Tibial artery (tissue), 4 donors: ENCODE results near the gene GLP1R.

Experiments used
- DNase-seq, 2 donors: peaks; one replicate each; pipeline ENCODE4 v3.0.0-alpha.2; 2019
- H3K27ac ChIP-seq, 2 donors: fragments of 200-600 bp; sonication (generic) in 1 of 2; 1 replicate in 1 of 2; 2 replicates in 1 of 2; pipeline ENCODE4 v1.5.1; 2018 to 2019; ENCODE audit warnings: mild to moderate bottlenecking in 1 of 2
- H3K27me3 ChIP-seq, 2 donors: fragments of 200-600 bp; sonication (generic) in 1 of 2; one replicate each; pipeline versions ENCODE4 v1.5.1 to v1.6.0; 2016 to 2019
- H3K36me3 ChIP-seq, 3 donors: fragments of 200-600 bp; sonication (generic) in 2 of 3; one replicate each; pipeline ENCODE4 v1.5.1; 2016 to 2019; ENCODE audit warnings: mild to moderate bottlenecking in 2 of 3
- H3K4me1 ChIP-seq, 4 donors: fragments of 200-600 bp; sonication (generic) in 2 of 4; 1 replicate in 3 of 4; 2 replicates in 1 of 4; pipeline ENCODE4 v1.5.1; 2016 to 2019
- H3K4me3 ChIP-seq, 2 donors: fragments of 200-600 bp; sonication (generic) in 1 of 2; 1 replicate in 1 of 2; 2 replicates in 1 of 2; pipeline ENCODE4 v1.5.1; 2018 to 2019; ENCODE audit warnings: mild to moderate bottlenecking in 2 of 2
- H3K9me3 ChIP-seq, 3 donors: fragments of 200-600 bp; sonication (generic) in 1 of 3; one replicate each; pipeline ENCODE4 v1.5.1; 2016 to 2019
- CTCF ChIP-seq, 2 experiments: fragments of 200-600 bp in 1 of 2; fragments of 450-650 bp in 1 of 2; IDR thresholded peaks; one replicate each; pipeline ENCODE4 v1.5.1; 2017 to 2019; ENCODE audit warnings: antibody characterized with exemption in 2 of 2, mild to moderate bottlenecking in 1 of 2, moderate library complexity in 1 of 2
- intact Hi-C: fragments of 100-400 bp; cut with DNase I; formaldehyde crosslinking; loops from one replicate; pipeline ENCODE4 v1.15.0; 2023; ENCODE audit warnings: low total_unique reads

Gene GLP1R

GRCh38 chr6:39056681-39057080 is 8.1 kb downstream of the GLP1R start:
- intact Hi-C loops, result no loop called here
- Histone ChIP-seq H3K4me3 (no peak overlapping the region), H3K27me3 (peaks cover 0 to 35% of the 10 kb centered on the region in 2 donors), H3K36me3 (no peaks in the 10 kb centered on the region), H3K9me3 (no peaks in the 10 kb centered on the region), H3K4me1 (no peaks in the 10 kb centered on the region), H3K27ac (no peak overlapping the region)
- peak in 1 of 2 donors; percentile 7 for DNase-seq
- no peak for TF ChIP-seq CTCF (IDR thresholded peaks at IDR 0.05)

GRCh38 chr6:39057251-39058155 is 8.9 kb downstream of the GLP1R start:
- H3K4me3 ChIP-seq, result no peak overlapping the region
- no peaks in the 10 kb centered on the region for H3K4me1 ChIP-seq
- no peaks in the 10 kb centered on the region for H3K36me3 ChIP-seq
- TF ChIP-seq CTCF (IDR thresholded peaks at IDR 0.05), result no peak
- peaks cover 0 to 30% of the 10 kb centered on the region in 2 donors for H3K27me3 ChIP-seq
- no peak overlapping the region for H3K27ac ChIP-seq
- H3K9me3 ChIP-seq, result no peaks in the 10 kb centered on the region
- peak in 1 of 2 donors; percentile 53 for DNase-seq
- intact Hi-C loops, result no loop called here

- Histone ChIP-seq H3K4me1 (no peaks in the 10 kb centered on the region), H3K27ac (no peak overlapping the region), H3K4me3 (no peak overlapping the region), H3K36me3 (no peaks in the 10 kb centered on the region), H3K9me3 (no peaks in the 10 kb centered on the region), H3K27me3 (peaks cover 0 to 21% of the 10 kb centered on the region in 2 donors)
- no peak for DNase-seq
- intact Hi-C loops, result no loop called here
- TF ChIP-seq CTCF (IDR thresholded peaks at IDR 0.05), result no peak
These were observed 10.0 kb downstream of the GLP1R start for GRCh38 chr6:39058471-39059147.

- Histone ChIP-seq H3K36me3 (no peaks in the 10 kb centered on the region), H3K9me3 (no peaks in the 10 kb centered on the region), H3K27me3 (peaks cover 0 to 15% of the 10 kb centered on the region in 2 donors), H3K4me1 (no peaks in the 10 kb centered on the region), H3K4me3 (no peak overlapping the region), H3K27ac (no peak overlapping the region)
- intact Hi-C loops, result no loop called here
- no peak for DNase-seq
- no peak for TF ChIP-seq CTCF (IDR thresholded peaks at IDR 0.05)
These were observed 11.1 kb downstream of the GLP1R start for GRCh38 chr6:39059496-39060310.

GRCh38 chr6:39060467-39061160 is 12.0 kb downstream of the GLP1R start:
- intact Hi-C loops, result no loop called here
- Histone ChIP-seq H3K9me3 (no peaks in the 10 kb centered on the region), H3K27ac (no peak overlapping the region), H3K36me3 (no peaks in the 10 kb centered on the region), H3K27me3 (peaks cover 0 to 19% of the 10 kb centered on the region in 2 donors), H3K4me3 (no peak overlapping the region), H3K4me1 (no peaks in the 10 kb centered on the region)
- no peak for TF ChIP-seq CTCF (IDR thresholded peaks at IDR 0.05)
- DNase-seq, result no peak
